HFF-Myc (cell line): ENCODE data around the gene PSPH.

Source experiments
- DNase-seq: peaks from one replicate; pipeline ENCODE4 v3.0.0-alpha.2; 2011; ENCODE audit warnings: low read depth; ENCODE audit errors: extremely low read depth
- H3K4me3 ChIP-seq: replicated peaks from 2 replicates; pipeline ENCODE4 v1.5.1; 2011; ENCODE audit warnings: low read depth, mild to moderate bottlenecking, control low read depth, low read length
- TF ChIP-seq, protein P1 (sequence below): IDR thresholded peaks from 2 replicates; pipeline ENCODE4 v1.5.1; 2012; ENCODE audit warnings: mild to moderate bottlenecking, low read depth, low read length, control low read depth; ENCODE audit errors: missing control alignments

PSPH gene

DNA sequence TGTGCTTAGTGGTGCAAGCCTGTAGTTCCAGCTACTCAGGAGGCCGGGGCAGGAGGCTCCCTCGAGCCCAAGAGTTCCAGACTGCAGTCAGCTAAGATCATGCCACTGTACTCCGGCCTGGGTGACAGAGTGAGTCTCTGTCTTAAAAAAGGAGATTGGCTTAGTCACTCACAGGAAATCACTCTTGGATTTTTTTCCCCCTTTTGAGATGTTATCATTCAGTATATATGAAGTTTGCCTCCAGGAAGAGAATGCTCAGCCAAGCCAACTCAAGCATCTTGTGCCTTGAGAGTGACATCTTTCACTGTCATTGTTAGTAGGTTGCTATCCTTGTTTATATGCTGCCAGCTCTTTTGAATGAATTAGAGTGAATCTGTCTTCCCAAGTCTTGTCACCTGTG, 58.9 kb downstream of the PSPH start:
- no peak overlapping the region for H3K4me3 ChIP-seq
- TF ChIP-seq, protein P1, sequence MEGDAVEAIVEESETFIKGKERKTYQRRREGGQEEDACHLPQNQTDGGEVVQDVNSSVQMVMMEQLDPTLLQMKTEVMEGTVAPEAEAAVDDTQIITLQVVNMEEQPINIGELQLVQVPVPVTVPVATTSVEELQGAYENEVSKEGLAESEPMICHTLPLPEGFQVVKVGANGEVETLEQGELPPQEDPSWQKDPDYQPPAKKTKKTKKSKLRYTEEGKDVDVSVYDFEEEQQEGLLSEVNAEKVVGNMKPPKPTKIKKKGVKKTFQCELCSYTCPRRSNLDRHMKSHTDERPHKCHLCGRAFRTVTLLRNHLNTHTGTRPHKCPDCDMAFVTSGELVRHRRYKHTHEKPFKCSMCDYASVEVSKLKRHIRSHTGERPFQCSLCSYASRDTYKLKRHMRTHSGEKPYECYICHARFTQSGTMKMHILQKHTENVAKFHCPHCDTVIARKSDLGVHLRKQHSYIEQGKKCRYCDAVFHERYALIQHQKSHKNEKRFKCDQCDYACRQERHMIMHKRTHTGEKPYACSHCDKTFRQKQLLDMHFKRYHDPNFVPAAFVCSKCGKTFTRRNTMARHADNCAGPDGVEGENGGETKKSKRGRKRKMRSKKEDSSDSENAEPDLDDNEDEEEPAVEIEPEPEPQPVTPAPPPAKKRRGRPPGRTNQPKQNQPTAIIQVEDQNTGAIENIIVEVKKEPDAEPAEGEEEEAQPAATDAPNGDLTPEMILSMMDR: no peak
- no peak for DNase-seq

DNA sequence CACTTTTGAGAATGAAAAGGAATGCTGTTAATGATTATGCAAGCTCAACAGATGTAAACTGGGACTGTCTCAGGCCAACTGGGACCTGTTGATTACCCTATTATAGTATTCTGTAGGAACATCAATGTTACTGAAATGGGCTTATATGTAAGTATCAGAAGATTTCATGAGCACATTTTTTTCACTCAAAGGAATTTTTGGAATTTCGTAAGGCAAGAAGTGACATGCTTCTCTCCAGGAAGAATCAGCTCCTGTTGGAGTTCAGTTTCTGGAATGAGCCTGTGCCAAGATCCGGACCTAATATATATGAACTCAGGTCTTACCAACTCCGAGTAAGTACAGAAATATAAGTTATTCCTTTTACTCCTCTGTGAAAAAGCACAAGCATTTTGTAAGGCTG, 67.7 kb downstream of the PSPH start:
- TF ChIP-seq, protein P1: no peak
- no peak for DNase-seq
- no peak overlapping the region for H3K4me3 ChIP-seq

DNA sequence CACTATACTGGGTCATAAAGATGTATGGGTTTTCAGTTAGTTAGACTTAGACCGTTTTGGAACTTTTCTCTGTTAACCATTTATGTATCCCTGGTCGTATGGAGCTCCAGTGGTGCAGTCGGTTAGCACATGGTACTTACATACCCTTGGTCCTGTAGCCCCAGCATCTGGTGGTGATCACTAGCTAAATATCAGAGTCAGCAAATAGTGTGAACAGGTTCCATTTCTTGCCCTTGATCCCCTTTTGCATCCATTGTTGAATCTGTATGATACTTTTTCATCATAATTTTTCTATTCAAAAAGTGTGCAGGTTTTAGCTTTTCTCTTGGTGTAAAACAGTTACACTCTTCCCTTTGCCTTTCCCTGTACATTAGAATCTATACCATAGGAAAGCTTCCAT, 71.0 kb downstream of the PSPH start:
- TF ChIP-seq, protein P1: no peak
- H3K4me3 ChIP-seq: no peak overlapping the region
- no peak for DNase-seq

DNA sequence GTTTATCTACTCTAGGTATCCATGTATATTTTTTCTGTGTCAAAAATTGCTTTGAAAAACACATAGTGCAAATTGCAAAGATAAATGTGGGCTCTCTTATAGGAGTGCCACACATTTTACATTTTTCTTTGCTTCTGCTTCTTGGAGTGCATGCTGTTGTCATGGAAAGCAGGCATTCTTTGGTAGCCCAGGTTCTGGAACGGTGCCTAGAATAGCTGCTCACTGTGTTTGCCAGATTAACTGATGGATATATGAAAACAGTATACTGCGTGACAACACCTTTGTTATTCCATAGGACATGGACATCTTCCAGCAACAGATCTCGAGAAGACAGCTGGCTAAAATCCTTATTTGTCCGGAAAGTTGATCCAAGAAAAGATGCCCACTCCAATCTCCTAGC, 73.4 kb downstream of the PSPH start:
- TF ChIP-seq, protein P1: no peak
- DNase-seq: peak; percentile 80
- no peak overlapping the region for H3K4me3 ChIP-seq

DNA sequence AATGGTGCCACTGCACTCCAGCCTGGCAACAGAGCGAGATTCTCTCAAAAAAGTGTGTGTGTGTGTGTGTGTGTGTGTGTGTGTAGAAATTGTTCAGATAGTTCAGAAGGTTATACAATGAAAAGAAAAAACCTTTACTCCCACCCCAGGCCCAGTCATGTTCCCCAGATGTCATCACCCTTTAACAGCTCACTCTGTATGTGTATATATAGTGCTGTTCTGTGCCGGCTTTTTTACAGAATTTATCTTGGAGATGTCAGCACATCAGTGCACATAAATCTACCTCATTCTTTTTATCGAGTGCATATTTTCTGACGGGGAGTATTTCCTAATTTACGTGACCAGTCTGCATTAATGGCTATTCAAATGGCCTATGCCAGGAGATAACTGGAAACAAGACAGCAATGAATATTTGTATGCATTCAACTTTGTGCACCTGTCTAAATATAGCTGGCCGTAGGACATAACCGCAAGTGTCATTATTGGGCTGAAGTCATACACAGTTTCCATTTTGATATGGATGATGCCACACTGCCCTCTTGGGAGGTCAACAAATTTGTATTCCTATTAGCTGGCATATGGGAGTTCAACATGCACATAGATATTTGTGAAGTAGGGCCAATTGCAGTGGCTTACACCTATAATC, 75.1 kb downstream of the PSPH start:
- DNase-seq: no peak
- TF ChIP-seq, protein P1: no peak
- no peak overlapping the region for H3K4me3 ChIP-seq

DNA sequence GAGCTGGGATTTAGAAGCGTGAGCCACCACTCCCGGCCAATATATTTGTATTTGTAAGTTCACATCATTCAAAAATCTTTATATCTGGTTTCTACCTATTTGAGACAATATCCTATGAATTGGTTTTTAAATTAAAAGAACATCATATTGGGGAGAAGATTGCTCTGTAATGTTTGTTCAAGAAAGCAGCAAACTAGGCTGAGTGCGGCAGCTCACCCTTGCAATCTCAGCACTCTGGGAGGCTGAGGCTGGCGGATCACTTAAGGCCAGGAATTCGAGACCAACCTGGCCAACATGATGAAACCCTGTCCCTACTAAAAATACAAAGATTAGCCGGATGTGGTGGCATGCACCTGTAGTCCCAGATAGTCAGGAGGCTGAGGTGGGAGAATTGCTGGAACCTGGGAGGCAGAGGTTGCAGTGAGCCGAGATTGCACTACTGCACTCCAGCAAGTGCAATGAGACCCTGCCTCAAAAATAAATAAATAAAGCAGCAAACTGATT, 77.4 kb downstream of the PSPH start:
- TF ChIP-seq, protein P1: no peak
- no peak for DNase-seq
- no peak overlapping the region for H3K4me3 ChIP-seq

DNA sequence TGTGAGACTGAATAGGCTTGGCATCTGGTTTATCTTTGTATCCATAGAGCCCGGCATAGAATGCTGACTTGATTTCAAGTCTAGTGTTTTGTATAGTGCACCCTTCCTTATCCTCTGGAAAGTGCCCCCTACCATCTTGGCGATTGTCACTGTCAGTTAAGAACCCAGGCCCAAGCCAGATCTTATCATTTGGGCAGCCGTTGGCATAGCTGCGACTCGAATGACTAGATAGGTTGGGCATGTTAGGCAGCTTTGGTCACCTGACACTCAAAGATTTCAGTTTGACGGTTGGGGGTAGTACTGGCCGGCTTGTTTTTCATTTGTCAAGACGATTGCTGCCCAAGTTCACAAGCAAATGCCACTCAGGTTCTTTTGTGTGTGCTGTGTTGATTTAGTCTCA, 80.3 kb downstream of the PSPH start:
- H3K4me3 ChIP-seq: no peak overlapping the region
- DNase-seq: no peak
- TF ChIP-seq, protein P1: no peak
